LNCaP clone FGC (cell line): ENCODE results near the gene NOVA2.
A peak's percentile ranks its signal among the peaks of the same experiment; 100 is the strongest.

Source experiments
- DNase-seq: peaks from one replicate; pipeline ENCODE4 v3.0.0-alpha.2; 2011; ENCODE audit warnings: low read depth
- H3K4me3 ChIP-seq: 2 replicates; pipeline ENCODE4 v1.5.1; 2011; ENCODE audit warnings: mild to moderate bottlenecking, low read depth, low read length, control low read depth
- TF ChIP-seq, protein P1 (sequence below): IDR thresholded peaks from 2 replicates; pipeline ENCODE4 v1.5.1; 2012; ENCODE audit warnings: mild to moderate bottlenecking; ENCODE audit not compliant: control insufficient read depth, insufficient read depth; ENCODE audit errors: extremely low read depth

NOVA2 gene

DNA sequence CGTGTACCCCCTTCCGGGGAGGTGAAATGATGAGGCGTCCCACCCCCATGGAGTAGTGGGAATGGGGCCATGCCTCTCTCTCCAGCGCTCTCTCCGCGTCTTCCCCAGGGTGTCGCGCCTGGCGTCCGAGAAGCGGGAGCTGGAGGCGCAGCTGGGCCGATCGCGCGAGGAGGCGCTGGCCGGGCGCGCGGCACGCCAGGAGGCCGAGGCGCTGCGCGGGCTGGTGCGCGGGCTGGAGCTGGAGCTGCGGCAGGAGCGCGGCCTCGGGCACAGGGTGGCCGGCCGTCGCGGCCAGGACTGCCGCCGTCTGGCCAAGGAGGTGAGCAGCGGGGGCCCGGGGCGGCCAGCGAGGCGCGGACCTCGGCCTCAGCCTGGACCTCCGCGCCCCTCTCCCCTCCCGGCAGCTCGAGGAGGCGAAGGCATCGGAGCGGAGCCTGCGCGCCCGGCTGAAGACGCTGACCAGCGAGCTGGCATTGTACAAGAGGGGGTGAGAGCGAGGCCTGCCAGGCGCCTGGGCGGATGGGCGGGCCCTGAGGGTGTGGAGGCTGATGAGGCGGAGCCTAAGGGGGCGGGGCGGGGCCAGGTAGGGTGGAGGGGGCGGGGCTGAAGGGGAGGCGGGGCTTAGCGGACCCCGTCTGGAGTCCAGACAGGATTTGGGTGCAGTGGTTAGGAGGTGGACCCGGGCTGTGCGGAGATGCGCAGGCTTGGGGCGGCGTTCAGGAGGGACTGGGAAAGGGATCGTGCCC, 41.4 kb upstream of the NOVA2 start:
- no peak for DNase-seq

DNA sequence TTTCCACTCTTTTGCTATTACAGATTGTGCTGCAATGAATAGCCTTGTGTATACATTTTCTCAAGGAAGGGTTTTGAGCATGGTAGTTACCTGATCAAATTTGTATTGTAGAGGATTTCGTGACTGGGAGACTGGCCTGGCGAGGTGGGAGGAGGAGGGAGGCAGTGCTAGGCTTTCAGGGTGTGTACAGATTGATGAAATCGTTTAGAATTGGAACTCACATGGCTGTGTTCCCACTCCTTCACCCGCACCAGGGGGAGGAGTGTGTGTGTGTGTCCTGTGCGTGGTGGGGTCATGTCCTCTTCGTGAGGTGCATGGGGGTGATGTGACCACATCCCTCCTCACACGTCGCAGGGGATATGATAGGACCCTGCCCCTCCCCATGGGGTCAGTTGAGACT, 40.9 kb upstream of the NOVA2 start:
- TF ChIP-seq, protein P1, sequence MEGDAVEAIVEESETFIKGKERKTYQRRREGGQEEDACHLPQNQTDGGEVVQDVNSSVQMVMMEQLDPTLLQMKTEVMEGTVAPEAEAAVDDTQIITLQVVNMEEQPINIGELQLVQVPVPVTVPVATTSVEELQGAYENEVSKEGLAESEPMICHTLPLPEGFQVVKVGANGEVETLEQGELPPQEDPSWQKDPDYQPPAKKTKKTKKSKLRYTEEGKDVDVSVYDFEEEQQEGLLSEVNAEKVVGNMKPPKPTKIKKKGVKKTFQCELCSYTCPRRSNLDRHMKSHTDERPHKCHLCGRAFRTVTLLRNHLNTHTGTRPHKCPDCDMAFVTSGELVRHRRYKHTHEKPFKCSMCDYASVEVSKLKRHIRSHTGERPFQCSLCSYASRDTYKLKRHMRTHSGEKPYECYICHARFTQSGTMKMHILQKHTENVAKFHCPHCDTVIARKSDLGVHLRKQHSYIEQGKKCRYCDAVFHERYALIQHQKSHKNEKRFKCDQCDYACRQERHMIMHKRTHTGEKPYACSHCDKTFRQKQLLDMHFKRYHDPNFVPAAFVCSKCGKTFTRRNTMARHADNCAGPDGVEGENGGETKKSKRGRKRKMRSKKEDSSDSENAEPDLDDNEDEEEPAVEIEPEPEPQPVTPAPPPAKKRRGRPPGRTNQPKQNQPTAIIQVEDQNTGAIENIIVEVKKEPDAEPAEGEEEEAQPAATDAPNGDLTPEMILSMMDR = no peak
- no peak for DNase-seq
- no peak overlapping the region for H3K4me3 ChIP-seq

More for the DNA sequence above, 41.4 kb upstream of the NOVA2 start:
- no peak overlapping the region for H3K4me3 ChIP-seq
- TF ChIP-seq, protein P1 = no peak

DNA sequence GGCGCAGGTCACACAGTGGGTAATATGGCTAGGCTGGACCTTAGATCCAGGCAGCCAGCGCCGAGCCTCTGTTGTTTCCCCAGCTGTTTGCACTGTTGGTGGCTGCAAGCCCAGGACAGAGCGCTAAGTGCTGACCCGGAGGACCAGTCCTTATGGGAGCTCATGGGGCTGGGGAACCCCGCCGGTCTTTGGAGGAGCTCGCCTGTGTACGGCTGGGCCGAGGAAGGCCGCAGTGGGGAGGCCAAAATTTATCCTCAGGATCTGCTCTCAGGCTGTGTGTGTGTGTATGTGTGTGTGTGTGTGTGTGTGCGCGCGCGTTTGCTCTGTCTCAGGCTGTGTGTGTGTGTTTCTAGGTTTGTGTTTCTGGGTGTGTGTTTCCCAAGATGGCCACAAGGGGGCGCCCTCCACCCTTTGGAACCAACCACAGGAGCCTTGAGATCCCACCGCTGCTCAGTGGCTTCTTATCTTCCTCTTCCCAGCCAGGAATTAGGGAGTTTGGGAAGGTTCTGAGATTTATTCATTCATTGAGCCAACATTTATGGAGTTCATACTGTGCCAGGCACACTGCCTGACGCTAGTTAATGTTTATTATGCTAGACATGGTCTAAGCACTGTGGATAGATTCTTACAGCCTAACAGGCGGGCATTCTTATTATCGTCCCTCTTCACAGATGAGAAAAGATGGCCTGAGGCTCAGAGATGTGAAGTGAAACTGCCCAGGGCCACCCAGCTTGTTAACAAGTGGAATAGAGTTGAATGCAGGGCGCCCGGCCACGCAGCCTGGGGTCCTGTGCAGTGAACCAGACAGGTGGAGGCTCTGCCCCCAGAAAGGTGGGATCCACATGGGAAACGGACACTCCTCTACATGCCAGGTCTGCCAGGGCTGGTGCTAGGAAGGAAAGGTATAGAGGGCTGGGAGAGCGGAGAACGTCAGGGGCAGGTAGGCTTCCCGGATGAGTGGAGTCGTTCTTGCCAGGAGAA, 36.2 kb upstream of the NOVA2 start:
- H3K4me3 ChIP-seq = no peak overlapping the region
- TF ChIP-seq, protein P1 = peak; percentile 44
- no peak for DNase-seq

DNA sequence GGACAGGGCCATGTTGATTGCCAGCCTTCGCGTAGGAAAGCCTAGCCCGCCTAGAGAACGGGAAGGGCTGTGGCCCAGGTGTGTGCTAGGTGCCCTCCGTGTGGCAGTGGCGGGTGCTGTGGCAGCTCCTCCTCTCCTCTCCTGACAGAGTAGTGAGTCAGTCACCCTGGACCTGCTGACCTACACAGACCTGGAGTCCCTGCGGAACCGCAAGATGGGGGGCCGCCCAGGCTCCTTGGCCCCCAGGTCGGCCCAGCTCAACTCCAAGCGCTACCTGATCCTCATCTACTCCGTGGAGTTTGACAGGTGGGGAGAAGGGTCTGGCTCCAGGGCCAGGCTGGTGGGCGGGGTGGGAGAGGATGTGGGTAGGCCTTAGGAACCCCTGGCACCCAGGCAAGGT, 32.7 kb upstream of the NOVA2 start:
- no peak for DNase-seq
- TF ChIP-seq, protein P1 = no peak
- no peak overlapping the region for H3K4me3 ChIP-seq

DNA sequence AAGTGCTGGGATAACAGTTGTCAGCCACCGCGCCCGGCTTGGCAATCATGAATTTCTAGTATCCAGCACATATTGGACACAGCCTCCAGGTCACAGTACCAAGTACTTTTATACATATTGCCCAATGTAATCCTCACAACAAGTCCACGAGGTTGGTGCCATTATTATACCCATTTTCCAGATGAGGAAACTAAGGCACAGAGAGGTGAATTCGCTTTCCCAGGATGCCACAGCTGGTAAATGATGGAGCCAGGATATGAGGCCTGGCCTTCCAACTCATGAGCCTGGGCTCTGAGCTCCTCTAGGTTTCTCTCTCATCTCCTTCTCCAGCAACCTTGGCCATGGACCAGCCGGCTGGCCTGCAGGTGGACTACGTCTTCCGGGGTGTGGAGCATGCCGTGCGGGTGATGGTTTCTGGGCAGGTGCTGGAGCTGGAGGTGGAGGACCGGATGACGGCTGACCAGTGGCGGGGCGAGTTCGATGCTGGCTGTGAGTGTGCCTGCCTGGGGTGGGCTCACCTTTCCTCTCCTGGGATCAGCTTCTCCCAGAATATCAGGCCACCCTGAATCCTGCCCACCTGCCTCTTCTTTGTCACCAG, 29.1 kb upstream of the NOVA2 start:
- no peak for DNase-seq
- no peak overlapping the region for H3K4me3 ChIP-seq
- TF ChIP-seq, protein P1 = no peak

DNA sequence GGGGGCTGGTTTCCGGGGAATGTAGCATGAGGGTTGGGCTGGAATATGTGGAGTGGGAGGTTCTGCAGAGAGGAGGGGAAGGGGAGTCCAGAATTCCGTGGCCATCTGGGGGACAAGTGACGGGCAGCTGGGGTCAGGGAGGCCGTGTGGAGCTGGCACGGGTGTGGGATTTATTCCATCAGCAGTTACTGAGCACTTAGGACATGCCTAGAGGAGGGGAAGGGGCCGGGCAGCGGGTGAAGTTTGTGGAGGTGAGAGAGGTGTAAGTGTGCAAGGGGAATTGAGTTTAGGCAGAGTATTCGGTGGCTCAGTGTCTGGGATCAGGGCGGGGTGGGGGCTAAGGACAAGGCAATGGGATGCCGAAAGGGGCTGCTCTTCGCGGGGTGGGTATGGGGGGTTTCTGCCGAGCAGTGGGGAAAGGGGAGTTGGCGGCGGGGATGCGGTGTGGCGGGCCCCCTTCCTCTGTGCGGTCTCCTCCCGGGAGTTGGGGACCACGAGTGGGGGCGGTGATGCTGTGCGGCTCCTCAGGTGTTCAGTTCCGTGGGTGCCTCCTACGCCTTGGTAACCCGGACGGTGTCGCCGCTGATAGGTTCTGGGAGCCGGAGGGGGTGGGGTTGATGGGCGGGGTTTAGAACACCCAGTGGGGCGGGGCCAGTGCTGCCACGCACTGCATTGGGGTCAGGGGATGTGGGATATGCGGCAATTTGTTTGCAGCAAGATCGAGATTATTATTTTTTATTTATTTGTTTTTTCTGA, 27.0 kb upstream of the NOVA2 start:
- TF ChIP-seq, protein P1 = no peak
- no peak for DNase-seq
- H3K4me3 ChIP-seq = no peak overlapping the region
